Measurements from ENCODE around the gene SERPINI1.

DNA sequence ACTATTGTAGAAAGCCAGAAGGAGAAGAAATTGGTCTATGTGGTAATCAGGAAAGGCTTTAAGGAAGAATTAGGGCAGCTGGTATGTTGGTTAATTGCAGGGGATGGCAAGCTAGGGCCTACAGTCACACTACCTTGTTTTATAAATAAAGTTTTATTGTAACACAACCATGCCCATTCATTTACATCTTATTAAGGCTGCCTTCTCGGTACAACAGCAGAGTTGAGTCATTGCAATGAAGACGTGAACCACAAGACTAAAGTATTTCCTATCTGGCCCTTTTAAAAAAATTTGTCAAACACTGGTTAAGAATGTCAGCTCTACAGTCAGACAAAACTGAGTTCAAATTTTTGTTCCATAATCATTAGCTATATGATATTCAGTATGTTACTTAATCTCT, 8.3 kb downstream of the SERPINI1 start:
- no peak for TF ChIP-seq POLR2AphosphoS5 (IDR thresholded peaks at IDR 0.05)
- TF ChIP-seq, protein P1, sequence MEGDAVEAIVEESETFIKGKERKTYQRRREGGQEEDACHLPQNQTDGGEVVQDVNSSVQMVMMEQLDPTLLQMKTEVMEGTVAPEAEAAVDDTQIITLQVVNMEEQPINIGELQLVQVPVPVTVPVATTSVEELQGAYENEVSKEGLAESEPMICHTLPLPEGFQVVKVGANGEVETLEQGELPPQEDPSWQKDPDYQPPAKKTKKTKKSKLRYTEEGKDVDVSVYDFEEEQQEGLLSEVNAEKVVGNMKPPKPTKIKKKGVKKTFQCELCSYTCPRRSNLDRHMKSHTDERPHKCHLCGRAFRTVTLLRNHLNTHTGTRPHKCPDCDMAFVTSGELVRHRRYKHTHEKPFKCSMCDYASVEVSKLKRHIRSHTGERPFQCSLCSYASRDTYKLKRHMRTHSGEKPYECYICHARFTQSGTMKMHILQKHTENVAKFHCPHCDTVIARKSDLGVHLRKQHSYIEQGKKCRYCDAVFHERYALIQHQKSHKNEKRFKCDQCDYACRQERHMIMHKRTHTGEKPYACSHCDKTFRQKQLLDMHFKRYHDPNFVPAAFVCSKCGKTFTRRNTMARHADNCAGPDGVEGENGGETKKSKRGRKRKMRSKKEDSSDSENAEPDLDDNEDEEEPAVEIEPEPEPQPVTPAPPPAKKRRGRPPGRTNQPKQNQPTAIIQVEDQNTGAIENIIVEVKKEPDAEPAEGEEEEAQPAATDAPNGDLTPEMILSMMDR (IDR thresholded peaks at IDR 0.05 in 8 of 11, conservative IDR thresholded peaks at IDR 0.05 in 3 of 11), result no peak
- TF ChIP-seq POLR2A (IDR thresholded peaks at IDR 0.05), result no peak

All from spleen (tissue), 7 donors.